Heart right ventricle (tissue), 16 donors: ENCODE data around the gene EYA3. TPM values are rescaled to one million over a fixed set of nuclear protein-coding genes. Genes with fewer than 3 reads are reported as not detected.

Experiments used
- ATAC-seq, 8 donors: fragments of 200-7000 bp; cut with Tn5 transposase; one replicate each; pipeline ENCODE4 v1.9.1; 2020; ENCODE audit warnings: mild to moderate bottlenecking in 8 of 8, moderate library complexity in 8 of 8, moderate number of reproducible peaks in 1 of 8
- DNase-seq, 2 donors: peaks; one replicate each; pipeline ENCODE4 v3.0.0-alpha.2; 2020
- H3K27ac ChIP-seq, 10 donors: fragments of 200-600 bp; sonication (generic) in 2 of 10; one replicate each; pipeline versions ENCODE4 v1.5.0 to v1.8.0; 2020 to 2022; ENCODE audit warnings: mild to moderate bottlenecking in 3 of 10
- H3K27me3 ChIP-seq, 7 donors: fragments of 200-600 bp; one replicate each; pipeline ENCODE4 v1.8.0; 2021 to 2022; ENCODE audit warnings: mild to moderate bottlenecking in 2 of 7
- H3K36me3 ChIP-seq, 9 donors: fragments of 200-600 bp; sonication (generic) in 1 of 9; one replicate each; pipeline versions ENCODE4 v1.5.0 to v1.8.0; 2020 to 2022; ENCODE audit warnings: mild to moderate bottlenecking in 2 of 9
- H3K4me1 ChIP-seq, 9 donors: fragments of 200-600 bp; sonication (generic) in 1 of 9; one replicate each; pipeline versions ENCODE4 v1.5.0 to v1.8.0; 2020 to 2022; ENCODE audit warnings: mild to moderate bottlenecking in 4 of 9
- H3K4me3 ChIP-seq, 10 donors: fragments of 200-600 bp; sonication (generic) in 2 of 10; one replicate each; pipeline versions ENCODE4 v1.5.0 to v1.8.0; 2020 to 2022; ENCODE audit warnings: mild to moderate bottlenecking in 7 of 10, moderate library complexity in 2 of 10
- H3K9me3 ChIP-seq, 11 donors: fragments of 200-600 bp in 10 of 11; sonication (generic) in 2 of 11; one replicate each; pipeline versions ENCODE4 v1.5.0 to v1.8.0; 2013 to 2022; ENCODE audit warnings: mild to moderate bottlenecking in 2 of 11, control low read depth in 1 of 11, moderate library complexity in 1 of 11
- CTCF ChIP-seq, 9 donors: fragments of 200-600 bp; sonication (generic) in 2 of 9; IDR thresholded peaks; one replicate each; pipeline versions ENCODE4 v1.5.0 to v1.8.0; 2021 to 2022; ENCODE audit warnings: antibody characterized with exemption in 9 of 9, mild to moderate bottlenecking in 5 of 9, moderate library complexity in 1 of 9
- WGBS, 2 donors: extraction: QIAGEN DNeasy Blood & Tissue Kit; methylation state at CpG; one replicate each; pipeline ENCODE4 v1.1.7; 2013; ENCODE audit warnings: inconsistent platforms in 1 of 2; 5-methylcytosine and 5-hydroxymethylcytosine counted together
- intact Hi-C, 10 donors: fragments of 100-400 bp; cut with DNase I; formaldehyde crosslinking; loops; one replicate each; pipeline versions ENCODE4 v1.11.1 to v1.14.2; 2022
- polyA plus RNA-seq, 2 donors: library from polyadenylated mRNA; stranded (reverse); fragments of 200-250 nt; gene quantifications; one replicate each; pipeline ENCODE4 v1.2.3, GENCODE V29; 2013
- total RNA-seq, 10 donors: library from RNA; stranded (reverse); fragmentation: NEBNext Ultra II Directional in 3 of 10; extraction: Animal tissue kit (Norgen Biotek cat#: 25700) in 3 of 10; gene quantifications; one replicate each; pipeline versions ENCODE4 v1.2.1 to v1.2.4, GENCODE V29; 2021 to 2023
- donor health status: Arrhythmogenic right ventricular cardiomyopathy.
- donor health status: ischemic (EF 13 %, LVEDD 7.1; RV severe dilation, severe dysfunction).
- donor health status: healthy with polysubstance abuse.
- donor health status: DM: no; HTN: yes; CAD: no.
- donor health status: DM: no; HTN: no; CAD: no.
- donor health status: ischemic (EF 25% LVEDD 6.9; RV normal size, moderate dysfunction).
- donor health status: ischemic (EF 25% LVEDD 5.7; RV mildly dilated, moderate dysfunction).
- donor health status: healthy.
- donor health status: DM: yes; HTN: yes; CAD: no.
- donor health status: Ischemic cardiomyopathy.
- donor health status: ischemic (EF 35%, LVEDD 5.7; RV mildly dilated, moderate dysfunction).
- donor health status: nonischemic (EF 11% LVEDD 7.7; RV severe dilation, severe dysfunction).
- donor health status: DM: yes; HTN: yes; CAD: no.
- donor health status: PGD.
- donor health status: ischemic (EF 29% LVEDD 5.4; RV normal size, mild dysfunction).
- donor health status: nonischemic (EF 23%, LVEDD 6.1; RV moderate dilation, normal function).

Gene EYA3
- total and polyA plus RNA-seq, 12 donors = 3.6 to 22.1 (median 17.3) TPM

DNA sequence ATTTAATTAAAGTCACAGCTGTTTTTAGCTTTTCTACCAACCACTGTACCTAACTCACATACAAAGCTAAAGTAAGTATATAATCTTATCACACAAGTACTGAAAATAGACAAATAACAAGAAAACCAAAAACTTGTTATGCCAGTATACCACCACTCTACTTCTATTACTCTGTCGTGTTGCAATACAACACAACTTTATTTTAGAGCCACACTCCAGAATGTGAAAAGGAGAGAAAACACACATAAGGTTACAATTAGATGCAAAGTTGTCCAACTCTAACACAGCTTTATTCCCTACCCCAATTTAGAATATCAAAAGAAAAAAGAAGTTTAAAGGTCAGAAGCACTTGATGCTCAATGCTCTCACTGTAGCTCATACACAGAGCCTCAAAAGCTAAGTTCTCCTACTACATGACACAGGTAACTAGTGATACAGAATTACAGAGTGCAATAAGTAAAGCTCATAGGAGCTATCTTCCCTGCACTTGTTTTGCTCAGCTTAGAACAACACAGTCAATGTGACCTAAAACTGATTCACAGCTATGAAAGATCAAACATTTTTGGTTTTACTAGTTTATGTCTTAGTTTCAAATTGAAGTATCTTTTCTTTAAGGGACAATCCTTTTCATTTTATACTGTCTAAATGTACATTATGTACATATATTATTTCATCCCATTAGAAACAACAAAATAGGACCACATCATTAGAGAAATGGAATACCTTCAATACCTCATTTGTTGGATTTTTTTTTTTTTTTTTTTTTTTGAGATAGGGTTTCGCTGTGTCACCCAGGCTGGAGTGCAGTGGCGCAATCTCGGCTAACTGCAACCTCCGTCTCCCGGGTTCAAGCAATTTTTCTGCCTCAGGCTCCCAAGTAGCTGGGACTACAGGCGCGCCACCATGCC lies 29.2 kb downstream of the EYA3 start:
- H3K27me3 ChIP-seq = no peaks in the 10 kb centered on the region
- intact Hi-C loops = no loop called here
- DNase-seq (no peak), ATAC-seq (no peak)
- WGBS, 2 donors = 95 to 96% methylated on average over 8 of the region's 8 CpGs
- no peak overlapping the region for H3K27ac ChIP-seq
- no peak for TF ChIP-seq CTCF (IDR thresholded peaks at IDR 0.05)
- H3K9me3 ChIP-seq = no peaks in the 10 kb centered on the region
- H3K4me3 ChIP-seq = no peak overlapping the region
- H3K36me3 ChIP-seq = peaks cover 0 to 20% (median 0%) of the 10 kb centered on the region in 9 donors
- H3K4me1 ChIP-seq = peaks cover 0 to 48% (median 10%) of the 10 kb centered on the region in 9 donors

- Histone ChIP-seq H3K4me1 (peaks cover 0 to 38% (median 10%) of the 10 kb centered on the region in 9 donors), H3K36me3 (peaks cover 0 to 29% (median 0%) of the 10 kb centered on the region in 9 donors), H3K4me3 (no peak overlapping the region), H3K27ac (no peak overlapping the region), H3K27me3 (no peaks in the 10 kb centered on the region), H3K9me3 (no peaks in the 10 kb centered on the region)
- no peak for TF ChIP-seq CTCF (IDR thresholded peaks at IDR 0.05)
- DNase-seq (no peak), ATAC-seq (no peak)
- WGBS, 2 donors = 62 to 78% methylated on average over 4 of the region's 4 CpGs
- intact Hi-C loops = no loop called here
Observed at GRCh38 chr1:28058168-28058567, 30.2 kb downstream of the EYA3 start.

DNA sequence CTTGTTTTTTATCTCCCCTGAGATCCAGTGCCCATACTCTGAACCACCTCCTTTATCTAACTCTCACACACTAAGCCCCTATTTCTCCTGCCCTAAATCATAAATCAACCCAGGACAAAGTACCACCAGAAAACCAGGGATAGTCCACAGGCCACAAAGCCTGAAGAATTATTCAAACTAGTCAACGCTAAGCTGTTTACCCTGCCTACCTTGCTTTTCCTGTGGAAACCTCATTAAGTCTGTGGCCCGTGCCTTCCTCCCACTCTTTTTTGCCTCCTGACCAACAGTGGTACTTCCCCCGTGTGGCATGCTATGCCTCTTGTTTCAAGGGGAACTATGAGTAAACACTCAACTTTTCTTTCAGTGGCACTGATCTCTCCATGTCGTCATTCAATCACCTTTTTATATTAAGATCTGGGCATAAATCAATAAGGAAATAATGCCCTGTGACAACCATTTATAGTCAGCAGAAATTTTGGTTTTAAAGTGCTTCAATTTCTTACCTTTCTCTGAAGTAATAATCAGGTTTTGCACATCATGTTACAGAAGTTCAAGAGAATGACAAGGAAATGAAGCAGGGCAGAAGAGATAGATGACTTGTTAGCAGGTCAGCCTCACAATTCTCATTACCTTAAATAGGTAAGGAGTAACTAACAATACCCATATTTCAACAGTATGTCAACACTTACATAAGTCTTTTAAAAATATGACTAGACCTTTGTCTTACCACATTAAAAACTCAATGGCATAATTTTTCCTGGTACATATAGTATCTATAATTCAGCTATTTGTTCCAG lies 32.1 kb downstream of the EYA3 start:
- H3K36me3 ChIP-seq = peaks cover 0 to 47% (median 4%) of the 10 kb centered on the region in 9 donors
- 70 to 73% methylated on average over 4 of the region's 4 CpGs for WGBS, 2 donors
- no peak for TF ChIP-seq CTCF (IDR thresholded peaks at IDR 0.05)
- H3K9me3 ChIP-seq = no peaks in the 10 kb centered on the region
- peaks cover 0 to 32% (median 10%) of the 10 kb centered on the region in 9 donors for H3K4me1 ChIP-seq
- H3K27ac ChIP-seq = peak overlapping the region in 1 of 10 donors; percentile 22
- intact Hi-C loops = no loop called here
- ATAC-seq (no peak), DNase-seq (no peak)
- H3K27me3 ChIP-seq = no peaks in the 10 kb centered on the region
- H3K4me3 ChIP-seq = no peak overlapping the region

DNA sequence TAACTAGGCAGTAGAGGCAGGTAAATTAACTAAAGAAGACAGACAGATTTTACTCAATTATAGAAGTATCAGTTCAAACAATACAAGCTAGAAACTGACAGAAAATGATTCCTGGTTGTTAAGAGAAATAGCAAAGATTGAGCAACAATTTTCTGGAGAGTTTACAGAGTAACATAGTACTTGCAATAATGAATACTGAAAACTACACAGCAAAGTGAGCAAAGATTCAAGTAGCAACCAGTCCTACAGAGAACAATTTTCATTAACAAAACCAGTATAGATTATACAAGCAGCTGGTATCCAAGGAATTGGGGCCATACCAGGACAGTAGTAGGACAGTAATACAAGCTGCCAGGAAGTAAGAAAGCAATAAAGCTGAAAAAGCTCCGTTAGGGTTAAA lies 37.6 kb downstream of the EYA3 start:
- no peaks in the 10 kb centered on the region for H3K27me3 ChIP-seq
- ATAC-seq = no peak
- H3K9me3 ChIP-seq = no peaks in the 10 kb centered on the region
- no peak for TF ChIP-seq CTCF (IDR thresholded peaks at IDR 0.05)
- no peak for DNase-seq
- intact Hi-C loops = no loop called here
- peaks cover 0 to 2% (median 0%) of the 10 kb centered on the region in 9 donors for H3K4me1 ChIP-seq
- WGBS, 2 donors = 85 to 87% methylated on average over 1 of the region's 1 CpG
- no peak overlapping the region for H3K27ac ChIP-seq
- H3K36me3 ChIP-seq = peaks cover 0 to 73% (median 17%) of the 10 kb centered on the region in 9 donors
- no peak overlapping the region for H3K4me3 ChIP-seq
